HG03139 (cell line): ENCODE results near the gene WDFY4.

Experiments used
- ATAC-seq: cut with Tn5 transposase; IDR thresholded peaks from one replicate; pipeline ENCODE4 v1.9.1; 2021; ENCODE audit not compliant: unreplicated experiment

The WDFY4 gene

DNA sequence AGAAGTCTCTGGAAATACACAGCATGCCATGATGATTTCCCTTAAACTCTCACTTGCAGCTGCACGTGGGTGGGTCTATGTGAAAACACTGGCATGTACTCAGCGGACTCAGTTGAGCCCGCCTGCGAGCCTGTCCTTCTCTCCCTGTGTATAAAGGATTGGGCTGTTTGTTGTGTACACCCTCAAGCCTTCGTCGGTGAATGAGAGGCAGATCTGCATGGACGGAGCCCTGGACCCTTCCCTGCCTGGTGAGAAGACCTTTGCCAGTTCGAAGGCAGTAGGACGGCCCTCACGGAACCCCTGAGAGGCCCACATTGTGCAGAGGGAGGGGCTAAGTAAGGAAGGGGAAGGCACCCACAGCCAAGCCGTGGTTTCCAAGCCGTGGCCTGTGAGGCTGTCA is 121.2 kb downstream of the WDFY4 start:
- ATAC-seq = no peak

DNA sequence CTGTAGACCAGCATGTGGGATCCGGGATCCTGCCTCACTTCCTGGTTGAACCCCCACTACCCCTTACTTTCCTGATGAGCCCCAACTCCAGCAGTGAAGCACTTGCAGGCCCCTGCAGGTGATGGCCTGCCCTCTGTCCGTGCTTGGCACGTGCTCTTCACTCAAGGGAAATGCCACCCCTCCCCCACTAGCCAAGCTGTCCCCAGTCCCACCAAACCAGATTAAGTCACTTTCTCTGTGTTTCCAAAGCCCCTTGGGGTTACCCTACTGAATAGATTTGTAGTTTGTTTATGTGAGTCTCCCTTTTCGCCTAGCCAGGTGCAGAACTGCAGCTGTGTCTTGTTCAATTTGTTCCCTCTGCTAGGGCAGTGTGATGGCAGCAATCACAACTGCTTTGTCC is 121.7 kb downstream of the WDFY4 start:
- ATAC-seq = no peak

DNA sequence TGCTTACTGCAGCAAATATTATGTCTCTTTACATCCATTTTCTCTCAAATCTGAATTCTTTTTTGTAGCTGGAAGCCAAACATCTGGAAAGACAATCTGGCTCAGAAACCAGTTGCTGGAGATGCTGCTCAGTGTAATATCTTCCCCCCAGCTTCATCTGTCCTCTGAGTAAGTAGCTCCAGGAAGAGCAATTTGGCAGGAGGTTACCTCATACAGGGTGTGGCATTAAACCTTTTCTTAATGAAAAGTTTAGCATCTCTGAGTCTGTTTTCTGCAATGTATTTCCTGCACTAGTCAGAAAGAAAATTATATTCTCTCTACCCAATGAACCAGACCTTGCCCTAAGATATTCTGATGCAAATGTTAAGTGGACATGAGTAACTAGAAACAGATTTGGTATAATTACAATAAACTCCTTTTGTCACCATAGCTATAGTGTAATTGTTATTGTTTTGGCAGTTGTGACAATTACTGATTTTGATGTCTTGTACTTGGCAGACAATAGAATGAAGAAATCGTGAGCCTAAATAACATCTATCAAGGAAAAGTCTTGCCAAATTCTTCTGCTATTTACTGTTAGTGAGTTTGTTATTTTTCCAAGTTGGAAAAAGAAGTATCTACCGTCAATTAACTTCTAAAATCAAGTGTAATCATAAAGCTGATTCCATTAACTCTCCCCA is 123.3 kb downstream of the WDFY4 start:
- no peak for ATAC-seq

DNA sequence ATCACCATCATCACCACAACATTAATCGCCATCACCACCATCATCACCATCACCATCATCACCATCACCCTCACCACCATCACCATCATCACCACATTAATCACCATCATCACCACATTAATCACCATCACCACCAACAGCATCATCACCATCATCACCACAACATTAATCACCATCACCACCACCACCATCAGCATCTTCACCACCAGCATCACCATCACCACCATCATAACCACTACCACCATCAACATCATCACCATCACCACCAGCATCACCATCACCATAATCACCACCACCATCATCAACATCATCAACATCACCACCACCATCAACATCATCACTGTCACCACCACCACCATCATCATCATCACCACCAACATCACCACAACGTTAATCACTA is 124.6 kb downstream of the WDFY4 start:
- no peak for ATAC-seq

DNA sequence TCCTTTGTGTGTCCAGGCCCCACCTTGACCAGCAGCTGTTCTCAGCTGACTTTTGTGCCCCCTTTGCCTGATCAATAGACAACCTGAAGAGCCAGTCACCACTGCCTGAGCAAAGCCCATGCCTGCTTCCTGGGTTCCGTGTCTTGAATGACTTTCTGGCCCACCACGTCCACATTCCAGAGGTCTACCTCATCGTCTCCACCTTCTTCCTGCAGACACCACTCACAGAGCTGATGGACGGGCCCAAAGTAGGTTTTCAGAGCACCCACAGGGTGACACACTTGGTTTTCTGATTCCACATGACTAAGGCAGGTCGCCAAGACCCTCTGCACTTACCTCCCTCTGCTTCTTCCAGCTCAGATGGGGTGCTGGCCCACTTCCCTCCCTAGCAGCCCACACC is 126.8 kb downstream of the WDFY4 start:
- ATAC-seq = no peak

DNA sequence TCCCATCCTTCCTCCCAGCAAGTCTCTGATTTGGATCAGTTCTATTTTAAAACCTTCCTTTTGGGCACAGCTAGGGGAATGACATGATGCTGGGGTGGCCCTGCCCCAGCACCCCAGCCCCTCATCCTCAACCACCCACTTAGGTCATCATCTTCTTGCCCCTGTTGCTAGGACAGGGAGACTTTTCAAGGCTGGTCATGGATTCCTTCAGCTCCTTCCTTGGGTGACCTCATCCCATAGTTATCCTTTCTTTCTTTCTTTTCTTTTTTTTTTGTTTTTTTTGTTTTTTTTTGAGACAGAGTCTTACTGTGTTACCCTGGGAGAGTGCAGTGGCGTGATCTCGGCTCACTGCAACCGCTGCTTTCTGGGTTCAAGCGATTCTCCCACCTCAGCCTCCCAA is 127.2 kb downstream of the WDFY4 start:
- ATAC-seq = no peak

DNA sequence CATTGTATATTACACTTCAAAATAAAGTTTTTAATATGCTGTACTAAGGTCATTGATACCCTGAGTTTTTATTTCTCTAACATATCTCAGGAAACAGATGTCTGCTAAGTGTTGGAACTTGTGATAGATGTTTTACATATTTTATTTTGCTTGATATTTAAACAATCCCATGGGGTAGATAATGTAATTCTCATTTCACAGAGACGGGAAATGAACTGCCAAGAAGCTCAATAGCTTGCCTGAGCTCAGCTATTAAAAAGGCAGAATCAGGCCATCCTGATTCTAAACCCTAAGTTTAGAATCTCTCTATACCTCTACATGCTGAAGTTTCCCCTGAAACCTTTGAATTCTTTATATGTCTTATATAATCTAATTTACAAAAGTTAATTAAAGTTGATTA is 128.6 kb downstream of the WDFY4 start:
- ATAC-seq = no peak

DNA sequence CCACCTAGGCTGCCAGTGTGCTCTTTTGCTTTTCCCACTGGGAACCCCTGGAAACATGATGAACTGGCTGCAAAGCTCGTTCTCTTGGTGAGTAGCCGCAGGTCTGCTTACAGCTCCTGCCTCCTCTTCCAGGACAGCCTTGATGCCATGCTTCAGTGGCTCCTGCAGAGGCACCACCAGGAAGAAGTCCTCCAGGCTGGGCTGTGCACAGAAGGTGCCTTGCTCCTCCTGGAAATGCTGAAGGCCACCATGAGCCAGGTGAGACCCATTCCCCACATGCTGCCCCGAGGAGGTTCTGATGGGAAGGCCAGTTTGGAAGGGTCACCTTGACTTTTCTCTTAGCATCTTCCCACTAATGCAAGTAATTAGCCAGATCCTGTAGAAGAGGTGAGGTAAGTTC is 129.2 kb downstream of the WDFY4 start:
- no peak for ATAC-seq

DNA sequence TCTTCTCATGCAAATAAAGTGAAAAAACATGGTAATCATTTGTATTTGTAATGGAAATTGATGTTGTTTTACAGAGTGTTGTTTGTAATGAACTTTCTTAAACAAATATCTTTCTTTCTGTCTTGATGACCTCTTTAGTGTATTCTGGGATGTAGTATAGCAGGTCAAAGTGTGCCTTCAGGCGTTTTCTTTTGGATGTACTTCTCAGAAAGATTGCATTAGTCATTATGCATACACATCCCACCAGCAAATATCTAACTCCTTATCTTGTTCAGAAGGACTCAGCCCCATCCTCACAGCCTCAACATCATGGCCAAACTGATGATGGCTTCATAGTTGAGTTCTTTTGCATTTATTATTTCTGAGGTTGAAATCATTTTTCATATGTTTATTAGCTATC is 130.3 kb downstream of the WDFY4 start:
- no peak for ATAC-seq

DNA sequence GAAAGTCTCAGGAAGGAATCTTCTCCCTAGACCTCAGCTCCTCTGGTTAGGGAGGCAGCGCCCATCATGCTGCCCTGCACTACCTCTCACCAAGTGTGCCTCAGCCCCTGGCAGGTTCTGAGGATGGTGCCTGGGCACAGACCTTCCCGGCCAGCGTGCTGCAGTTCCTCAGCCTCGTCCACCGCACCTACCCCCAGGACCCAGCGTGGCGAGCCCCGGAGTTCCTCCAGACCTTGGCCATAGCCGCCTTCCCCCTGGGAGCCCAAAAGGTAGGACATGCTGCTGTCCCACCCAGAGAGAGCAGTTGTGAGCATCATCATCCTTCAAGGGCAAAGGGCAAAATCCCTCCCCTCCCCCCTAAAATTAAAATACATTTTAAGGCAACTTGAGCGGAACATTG is 132.5 kb downstream of the WDFY4 start:
- no peak for ATAC-seq

DNA sequence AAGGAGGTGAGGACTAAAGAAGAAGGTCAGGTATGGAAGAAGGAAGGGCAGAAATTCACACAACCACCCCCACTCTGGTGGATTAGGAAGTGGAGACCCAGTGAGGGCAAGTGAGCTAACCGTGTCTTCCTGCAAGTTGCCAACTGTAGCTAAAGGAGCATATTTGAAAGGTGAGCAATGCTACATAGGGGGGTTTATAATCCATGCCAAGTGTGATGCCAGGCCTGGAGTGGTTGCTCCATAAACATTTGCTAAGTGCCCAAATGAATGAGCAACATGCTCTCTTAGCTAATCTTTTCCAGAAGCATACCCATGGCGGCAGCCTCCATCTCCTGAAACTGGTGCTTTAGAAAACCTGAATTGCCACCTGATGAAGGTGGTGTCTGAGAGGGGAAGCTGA is 133.4 kb downstream of the WDFY4 start:
- ATAC-seq = no peak

DNA sequence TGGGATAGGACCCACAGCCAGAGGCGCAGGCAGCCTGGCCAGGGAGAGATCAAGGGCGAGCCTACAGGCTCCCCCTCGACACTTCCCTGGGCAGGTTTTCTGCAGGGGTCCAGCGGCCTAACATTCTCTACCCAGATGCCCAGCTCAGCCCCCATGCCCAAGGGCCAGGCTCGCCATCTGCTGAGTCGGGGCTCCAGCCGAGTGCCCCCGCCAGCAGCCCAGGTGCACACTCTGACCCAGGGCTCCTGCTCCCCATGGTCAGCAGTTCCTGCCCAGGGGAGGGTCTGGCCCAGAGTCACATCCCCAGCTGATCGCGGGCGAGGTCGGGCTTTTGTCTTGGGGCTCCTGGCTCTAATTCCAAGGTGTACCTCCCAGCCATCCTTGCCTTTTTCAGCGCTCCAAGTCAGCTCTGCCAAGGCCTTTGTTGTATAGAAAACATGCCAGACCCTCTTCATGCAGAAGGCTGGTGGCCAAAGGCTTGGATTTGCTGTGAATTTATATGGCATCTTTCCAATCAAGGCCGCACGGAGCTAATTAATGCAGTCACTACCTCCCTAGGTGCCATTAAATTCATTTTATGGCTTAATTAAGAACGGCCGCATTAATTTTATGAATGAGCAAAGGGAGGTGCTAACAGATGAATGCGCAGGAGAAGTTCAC is 134.3 kb downstream of the WDFY4 start:
- ATAC-seq = no peak

DNA sequence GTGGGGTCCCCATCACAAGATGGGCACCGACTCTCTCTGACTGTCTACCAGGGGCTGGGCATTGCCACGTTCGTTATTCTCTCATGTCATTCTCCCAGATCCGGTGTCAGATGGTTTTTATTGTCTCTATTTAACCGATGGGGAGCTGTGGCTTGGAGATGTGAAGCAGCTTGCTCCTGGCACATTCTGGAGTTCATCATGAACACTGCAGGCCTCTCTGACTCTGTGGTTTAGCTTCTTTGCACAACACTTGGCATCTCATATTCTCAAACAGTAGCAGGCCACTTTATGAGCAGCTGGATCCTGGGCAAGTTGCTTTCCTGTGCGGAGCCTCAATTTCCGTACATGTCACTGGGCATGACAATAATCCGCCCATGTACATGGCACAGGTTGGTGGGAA is 135.1 kb downstream of the WDFY4 start:
- no peak for ATAC-seq

DNA sequence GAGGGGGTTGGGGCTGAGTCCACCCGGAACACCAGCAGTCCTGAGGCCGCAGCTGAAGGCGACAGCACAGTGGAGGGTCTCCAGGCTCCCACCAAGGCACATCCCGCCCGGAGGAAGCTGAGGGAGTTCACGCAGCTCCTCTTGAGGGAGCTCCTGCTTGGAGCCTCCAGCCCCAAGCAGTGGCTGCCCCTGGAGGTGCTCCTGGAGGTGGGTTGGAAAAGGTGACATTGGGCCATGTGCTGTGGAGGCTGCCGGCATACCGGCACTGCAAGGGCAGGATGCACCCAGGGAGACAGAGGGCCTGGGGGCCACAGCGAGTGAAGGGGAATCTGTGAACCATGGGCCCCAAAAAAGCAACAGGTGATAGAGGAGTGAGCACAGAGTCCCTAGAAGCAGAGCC is 135.6 kb downstream of the WDFY4 start:
- no peak for ATAC-seq

DNA sequence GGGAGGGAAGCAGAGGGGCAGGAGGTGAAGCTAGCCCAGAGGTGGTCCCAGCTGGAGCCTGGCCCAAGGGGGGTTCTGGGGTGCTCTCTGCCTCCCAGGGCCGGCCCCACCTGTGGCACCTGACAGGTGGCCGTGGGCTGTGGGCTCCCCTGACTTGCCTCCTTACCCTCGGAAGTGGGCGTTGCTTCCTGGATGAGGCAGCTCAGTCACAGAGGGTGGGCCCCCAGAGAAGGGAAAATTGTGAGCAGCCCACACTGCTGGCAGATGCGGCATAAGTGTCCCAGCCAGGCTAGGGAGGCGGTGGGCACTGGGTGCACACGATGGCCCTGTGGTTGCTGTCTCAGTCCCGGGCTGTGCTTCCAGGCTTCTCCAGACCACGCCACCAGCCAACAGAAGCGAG is 136.0 kb downstream of the WDFY4 start:
- ATAC-seq = no peak

DNA sequence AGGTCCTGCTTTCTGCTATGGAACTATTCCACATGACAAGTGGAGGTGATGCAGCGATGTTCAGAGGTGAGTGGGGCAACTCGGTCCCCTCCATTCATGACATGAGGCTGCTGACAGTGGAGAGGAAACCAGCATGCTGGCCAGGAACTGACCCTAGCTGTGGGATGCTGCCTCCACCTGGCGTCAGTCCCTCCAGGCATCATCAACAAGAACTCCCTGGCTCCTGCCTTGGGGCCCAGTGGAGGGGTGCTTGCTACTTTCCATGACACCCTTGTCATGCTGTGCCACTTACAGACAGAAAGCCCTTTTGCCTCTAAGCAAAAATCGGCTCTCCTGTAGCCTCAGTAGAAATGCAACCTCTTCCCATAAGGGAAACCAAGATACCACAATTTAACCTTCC is 136.4 kb downstream of the WDFY4 start:
- ATAC-seq = no peak

DNA sequence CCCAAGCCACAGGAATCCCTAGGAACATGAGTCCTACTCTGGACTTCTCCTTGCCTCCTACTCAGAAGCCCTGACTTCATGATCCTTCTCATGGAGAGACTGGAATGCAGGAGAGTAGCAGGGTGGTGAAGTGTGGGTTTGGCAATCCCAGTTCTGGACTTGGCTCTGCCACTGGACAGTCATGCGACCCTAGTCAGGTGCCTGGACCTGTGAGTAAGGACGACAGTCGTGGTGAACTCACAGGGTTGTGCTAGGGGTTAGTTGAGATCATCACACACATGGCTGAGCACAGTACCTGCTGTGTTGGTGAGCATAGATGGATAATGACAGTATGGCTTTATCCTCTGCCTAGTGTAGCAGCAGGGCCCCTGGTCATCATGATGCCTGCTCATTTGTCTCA is 137.0 kb downstream of the WDFY4 start:
- no peak for ATAC-seq

DNA sequence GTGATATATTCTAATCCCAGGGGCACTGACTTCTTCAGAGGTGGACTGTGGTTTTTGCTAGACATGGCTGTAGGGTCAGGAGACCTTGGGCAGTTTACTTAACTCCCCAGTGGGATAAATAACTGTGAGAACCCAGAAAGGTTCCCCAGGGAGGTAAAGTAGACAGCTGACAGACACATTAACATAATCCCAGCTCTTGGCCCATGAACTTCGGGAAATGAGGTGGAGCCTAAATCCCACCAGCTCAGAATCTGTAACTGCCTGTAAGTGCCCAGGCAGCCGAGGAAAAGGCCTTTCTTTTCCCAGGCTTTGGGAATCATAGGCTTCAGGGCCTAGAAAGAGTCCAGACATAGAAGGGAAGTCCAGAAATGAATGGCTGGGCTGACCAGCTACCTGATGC is 149.0 kb downstream of the WDFY4 start:
- ATAC-seq = no peak

DNA sequence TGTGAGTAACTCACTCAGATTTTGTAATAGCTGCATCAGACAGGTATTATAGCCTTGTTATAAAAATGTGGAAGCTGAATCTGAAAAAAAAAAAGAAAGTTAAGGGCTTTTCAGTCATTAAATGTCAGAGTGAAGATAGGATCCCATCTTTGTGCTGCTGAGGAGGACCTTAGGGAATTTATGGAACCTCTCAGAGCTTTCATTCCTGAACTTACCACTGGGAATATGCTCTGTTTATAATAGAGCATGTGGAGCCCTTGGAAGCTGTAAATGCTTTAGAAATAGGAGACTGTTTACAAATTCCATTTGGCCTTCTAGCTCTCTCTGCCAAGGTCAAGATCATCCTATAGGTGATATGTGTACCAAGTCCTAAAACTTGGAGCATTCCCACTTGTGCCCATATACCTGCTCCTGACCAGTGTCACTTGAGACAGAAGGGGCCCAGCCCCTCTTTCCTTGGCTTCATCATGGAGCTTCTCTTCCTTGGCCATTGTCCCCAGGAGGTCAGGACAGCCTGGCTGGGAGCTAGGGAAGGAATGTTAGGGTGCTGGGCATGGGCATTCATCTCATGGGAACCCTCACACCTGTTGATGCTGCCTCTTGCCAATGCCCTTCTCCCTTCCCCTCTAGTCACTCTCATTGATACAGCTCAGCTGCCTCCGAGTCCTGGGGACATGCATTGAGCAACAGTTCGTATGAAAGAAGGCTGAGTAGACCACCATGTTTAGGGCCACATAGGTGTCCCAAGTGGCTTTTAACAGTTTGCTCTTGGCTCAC is 149.7 kb downstream of the WDFY4 start:
- no peak for ATAC-seq

DNA sequence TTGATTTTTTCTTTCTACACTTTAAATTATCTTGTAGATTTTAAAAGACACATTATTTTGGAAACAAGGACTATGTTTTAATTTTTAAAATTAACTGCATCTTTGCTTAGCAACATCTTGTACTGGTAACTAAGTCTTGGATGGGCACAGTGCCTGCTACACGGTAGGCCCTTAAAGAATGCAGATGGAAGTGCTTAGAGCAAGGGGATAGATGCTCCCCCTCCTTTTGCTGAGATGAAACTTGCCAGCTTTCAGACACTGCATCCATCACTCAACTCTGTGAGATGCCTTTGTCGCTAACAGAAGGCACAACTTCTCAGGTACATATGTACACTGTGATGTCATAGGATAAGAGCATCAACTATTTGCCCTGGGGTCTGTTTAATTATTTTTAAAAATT is 151.1 kb downstream of the WDFY4 start:
- no peak for ATAC-seq

DNA sequence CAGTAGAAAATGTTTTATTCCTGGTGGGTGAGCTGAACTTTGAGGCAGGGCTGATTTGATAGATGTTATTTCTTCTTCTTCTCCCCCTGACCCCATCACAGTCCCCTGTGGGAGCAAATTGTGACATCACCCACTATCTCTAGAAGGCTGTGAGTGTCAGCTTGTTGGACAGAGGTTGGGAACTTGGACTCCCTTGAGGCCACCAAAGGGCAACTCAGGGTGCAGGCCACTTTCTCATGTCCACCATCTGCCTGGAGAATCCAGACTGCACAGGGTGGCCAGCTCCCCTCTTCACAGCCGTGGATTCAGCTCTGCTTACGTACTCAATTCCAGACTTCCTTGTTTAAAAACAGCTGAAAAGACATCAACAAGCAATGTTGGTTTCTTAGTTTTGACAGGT is 151.9 kb downstream of the WDFY4 start:
- ATAC-seq = no peak

DNA sequence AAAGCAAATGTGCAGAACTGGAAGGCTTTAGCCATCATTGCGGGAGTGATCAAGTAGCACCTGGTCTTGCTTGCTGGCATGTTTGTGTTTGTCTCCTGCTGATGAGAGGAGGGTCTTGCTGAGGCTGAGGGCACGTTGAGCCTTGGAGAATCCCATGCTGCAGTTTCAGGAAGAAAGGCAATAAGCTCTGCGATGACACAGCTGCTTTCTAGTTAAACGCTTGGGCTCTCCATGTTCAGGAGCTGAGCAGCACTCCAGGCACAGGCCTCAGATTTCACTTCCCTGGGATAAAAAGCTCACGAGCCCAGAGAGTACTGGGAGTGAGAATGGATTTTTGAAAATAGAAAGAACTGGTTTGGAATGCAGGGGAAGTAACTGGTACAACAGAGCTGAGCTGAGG is 154.2 kb downstream of the WDFY4 start:
- no peak for ATAC-seq
